Transverse colon (tissue), 4 donors: ENCODE measurements around the gene ESYT1.

Source experiments
- CTCF ChIP-seq, 5 experiments: fragments of 200-600 bp in 3 of 5; fragments of 450-650 bp in 2 of 5; sonication (generic) in 3 of 5; IDR thresholded peaks; 1 replicate in 2 of 5; 2 replicates in 3 of 5; pipeline ENCODE4 v1.5.1; 2016 to 2017; ENCODE audit warnings: antibody characterized with exemption in 5 of 5, inconsistent platforms in 3 of 5, mild to moderate bottlenecking in 2 of 5, moderate library complexity in 1 of 5
- POLR2AphosphoS5 ChIP-seq, 3 donors: sonication (generic); formaldehyde crosslinking; IDR thresholded peaks; one replicate each; pipeline ENCODE4 v1.6.1; 2016; ENCODE audit warnings: antibody characterized with exemption in 3 of 3

- no peak for TF ChIP-seq CTCF (IDR thresholded peaks at IDR 0.05)
- no peak for TF ChIP-seq POLR2AphosphoS5 (IDR thresholded peaks at IDR 0.05)
These were observed 27.0 kb upstream of the ESYT1 start for GRCh38 chr12:56101045-56101444.
